Stomach (tissue), 9 donors: ENCODE measurements around the gene WWOX. TPM values are rescaled to one million over a fixed set of nuclear protein-coding genes. Genes with fewer than 3 reads are reported as not detected.

Experiments used
- DNase-seq, 2 donors: peaks; one replicate each; pipeline versions ENCODE4 v3.0.0 to v3.0.0-alpha.2; 2013 to 2019
- H3K27ac ChIP-seq, 5 donors: fragments of 200-600 bp in 4 of 5; sonication (generic) in 4 of 5; one replicate each; pipeline ENCODE4 v1.5.1; 2013 to 2019; ENCODE audit warnings: mild to moderate bottlenecking in 1 of 5, moderate library complexity in 1 of 5
- H3K27me3 ChIP-seq, 3 donors: fragments of 200-600 bp; sonication (generic); one replicate each; pipeline ENCODE4 v1.5.1; 2017 to 2019; ENCODE audit warnings: mixed run types in 1 of 3
- H3K36me3 ChIP-seq, 4 donors: fragments of 200-600 bp; sonication (generic); 1 replicate in 3 of 4; 2 replicates in 1 of 4; pipeline ENCODE4 v1.5.1; 2016 to 2019
- H3K4me1 ChIP-seq, 4 donors: fragments of 200-600 bp; sonication (generic); one replicate each; pipeline ENCODE4 v1.5.1; 2016 to 2019
- H3K4me3 ChIP-seq, 4 donors: fragments of 200-600 bp; sonication (generic) in 3 of 4; one replicate each; pipeline ENCODE4 v1.5.1; 2016 to 2019; ENCODE audit warnings: mild to moderate bottlenecking in 1 of 4
- H3K9me3 ChIP-seq, 4 donors: fragments of 200-600 bp; sonication (generic); one replicate each; pipeline ENCODE4 v1.5.1; 2016 to 2019
- CTCF ChIP-seq, 7 experiments: fragments of 450-650 bp in 4 of 7; fragments of 200-600 bp in 3 of 7; sonication (generic) in 3 of 7; IDR thresholded peaks; one replicate each; pipeline ENCODE4 v1.5.1; 2016 to 2019; ENCODE audit warnings: antibody characterized with exemption in 7 of 7, control low read depth in 2 of 7, mild to moderate bottlenecking in 1 of 7
- EP300 ChIP-seq: sonication (generic); formaldehyde crosslinking; IDR thresholded peaks from one replicate; pipeline ENCODE4 v1.6.1; 2017; ENCODE audit warnings: antibody characterized with exemption
- POLR2A ChIP-seq, 4 donors: fragments of 450-650 bp; IDR thresholded peaks; one replicate each; pipeline ENCODE4 v1.6.1; 2016; ENCODE audit warnings: antibody characterized with exemption in 4 of 4, control low read depth in 2 of 4, mild to moderate bottlenecking in 1 of 4, moderate library complexity in 1 of 4
- POLR2AphosphoS5 ChIP-seq, 3 donors: sonication (generic); formaldehyde crosslinking; IDR thresholded peaks; one replicate each; pipeline ENCODE4 v1.6.1; 2016; ENCODE audit warnings: antibody characterized with exemption in 3 of 3
- WGBS, 5 donors: extraction: QIAGEN DNeasy Blood & Tissue Kit in 3 of 5; methylation state at CpG; one replicate each; pipeline versions ENCODE4 v1.1.5 to v1.1.7; 2013 to 2018; 5-methylcytosine and 5-hydroxymethylcytosine counted together
- intact Hi-C: fragments of 100-400 bp; cut with DNase I; formaldehyde crosslinking; loops from one replicate; pipeline ENCODE4 v1.15.1; 2023; ENCODE audit warnings: low total_unique reads
- polyA plus RNA-seq, 3 donors: library from polyadenylated mRNA; stranded (reverse); fragments of 200-250 nt; gene quantifications; one replicate each; pipeline ENCODE4 v1.2.3, GENCODE V29; 2013
- total RNA-seq, 5 donors: library from RNA; depleted of rRNA; stranded (reverse); fragments of >200 nt; gene quantifications; one replicate each; pipeline versions ENCODE4 v1.1.0 to v1.2.3, GENCODE V29; 2014 to 2016
- donor health status: healthy with polysubstance abuse.
- donor health status: Bipolar disorder and iron deficiency.
- donor health status: healthy.

The WWOX gene
- total and polyA plus RNA-seq, 8 donors: 7.7 to 129 (median 48.7) TPM

GRCh38 chr16:78326731-78327130 lies 227.3 kb downstream of the WWOX start:
- DNase-seq: no peak
- H3K9me3 ChIP-seq: no peaks in the 10 kb centered on the region
- WGBS, 5 donors: 88 to 95% (median 91%) methylated on average over 3 of the region's 3 CpGs
- no peak overlapping the region for H3K27ac ChIP-seq
- TF ChIP-seq EP300 (no peak), CTCF (IDR thresholded peaks at IDR 0.05) (no peak), POLR2A (IDR thresholded peaks at IDR 0.05) (no peak), POLR2AphosphoS5 (IDR thresholded peaks at IDR 0.05) (no peak)
- H3K4me1 ChIP-seq: peaks cover 0 to 5% (median 0%) of the 10 kb centered on the region in 4 donors
- H3K4me3 ChIP-seq: no peak overlapping the region
- no peaks in the 10 kb centered on the region for H3K36me3 ChIP-seq
- no peaks in the 10 kb centered on the region for H3K27me3 ChIP-seq
- intact Hi-C loops: no loop called here

- no peaks in the 10 kb centered on the region for H3K27me3 ChIP-seq
- H3K9me3 ChIP-seq: no peaks in the 10 kb centered on the region
- peaks cover 0 to 3% (median 0%) of the 10 kb centered on the region in 4 donors for H3K4me1 ChIP-seq
- TF ChIP-seq POLR2A (IDR thresholded peaks at IDR 0.05) (no peak), CTCF (IDR thresholded peaks at IDR 0.05) (no peak), POLR2AphosphoS5 (IDR thresholded peaks at IDR 0.05) (no peak), EP300 (no peak)
- no peak overlapping the region for H3K4me3 ChIP-seq
- intact Hi-C loops: no loop called here
- WGBS, 5 donors: 83 to 86% (median 84%) methylated on average over 4 of the region's 4 CpGs
- no peak for DNase-seq
- H3K36me3 ChIP-seq: no peaks in the 10 kb centered on the region
- no peak overlapping the region for H3K27ac ChIP-seq
Observed at GRCh38 chr16:78331731-78332130, 232.3 kb downstream of the WWOX start.

GRCh38 chr16:78333808-78334207 lies 234.4 kb downstream of the WWOX start:
- H3K4me1 ChIP-seq: peaks cover 0 to 3% (median 0%) of the 10 kb centered on the region in 4 donors
- no peaks in the 10 kb centered on the region for H3K27me3 ChIP-seq
- no peak for TF ChIP-seq POLR2A (IDR thresholded peaks at IDR 0.05)
- no peak for TF ChIP-seq CTCF (IDR thresholded peaks at IDR 0.05)
- TF ChIP-seq POLR2AphosphoS5 (IDR thresholded peaks at IDR 0.05): no peak
- no peak for TF ChIP-seq EP300
- 75 to 85% (median 82%) methylated on average over 5 of the region's 5 CpGs for WGBS, 5 donors
- H3K9me3 ChIP-seq: no peaks in the 10 kb centered on the region
- intact Hi-C loops: no loop called here
- H3K27ac ChIP-seq: no peak overlapping the region
- H3K36me3 ChIP-seq: no peaks in the 10 kb centered on the region
- DNase-seq: no peak
- no peak overlapping the region for H3K4me3 ChIP-seq

- Histone ChIP-seq H3K9me3 (peaks cover 0 to 5% (median 0%) of the 10 kb centered on the region in 4 donors), H3K4me1 (no peaks in the 10 kb centered on the region), H3K4me3 (no peak overlapping the region), H3K27me3 (no peaks in the 10 kb centered on the region), H3K27ac (no peak overlapping the region), H3K36me3 (no peaks in the 10 kb centered on the region)
- intact Hi-C loops: no loop called here
- 82 to 92% (median 87%) methylated on average over 1 of the region's 1 CpG; no CpG with 5 or more reads in 1 of the 5 donors for WGBS, 5 donors
- no peak for TF ChIP-seq EP300
- TF ChIP-seq POLR2AphosphoS5 (IDR thresholded peaks at IDR 0.05): no peak
- TF ChIP-seq CTCF (IDR thresholded peaks at IDR 0.05): no peak
- TF ChIP-seq POLR2A (IDR thresholded peaks at IDR 0.05): no peak
- no peak for DNase-seq
Observed at GRCh38 chr16:78340590-78340989, 241.1 kb downstream of the WWOX start.
